Colonic mucosa (tissue), 4 donors: ENCODE results near the gene PCSK5. TPM values are rescaled to one million over a fixed set of nuclear protein-coding genes. Genes with fewer than 3 reads are reported as not detected.

Experiments used
- DNase-seq: peaks from one replicate; pipeline ENCODE4 v3.0.0-alpha.2; 2020
- H3K27ac ChIP-seq: fragments of 200-600 bp; one replicate; pipeline ENCODE4 v1.8.0; 2021
- H3K27me3 ChIP-seq: fragments of 200-600 bp; one replicate; pipeline ENCODE4 v1.8.0; 2021
- H3K36me3 ChIP-seq: fragments of 200-600 bp; one replicate; pipeline ENCODE4 v1.8.0; 2021
- H3K4me1 ChIP-seq: fragments of 200-600 bp; one replicate; pipeline ENCODE4 v1.8.0; 2021; ENCODE audit warnings: mild to moderate bottlenecking
- H3K4me3 ChIP-seq: fragments of 200-600 bp; one replicate; pipeline ENCODE4 v1.8.0; 2021
- H3K9ac ChIP-seq, 2 donors: one replicate each; pipeline ENCODE4 v1.7.0; 2013; ENCODE audit warnings: control low read depth in 2 of 2, low read depth in 2 of 2, low read length in 2 of 2
- H3K9me3 ChIP-seq: fragments of 200-600 bp; one replicate; pipeline ENCODE4 v1.8.0; 2021
- intact Hi-C: fragments of 100-400 bp; cut with DNase I; formaldehyde crosslinking; loops from one replicate; pipeline ENCODE4 v1.14.1; 2022
- total RNA-seq, 2 donors: library from RNA; stranded (reverse); fragmentation: NEBNext Ultra II Directional in 1 of 2; extraction: Animal tissue kit (Norgen Biotek cat#: 25700) in 1 of 2; gene quantifications; one replicate each; pipeline ENCODE4 v1.2.1, GENCODE V29; 2021
- TF ChIP-seq, protein P1 (sequence below): fragments of 200-600 bp; IDR thresholded peaks from one replicate; pipeline ENCODE4 v1.8.0; 2022; ENCODE audit warnings: antibody characterized with exemption, mild to moderate bottlenecking
- donor health status: healthy.
- donor health status: DM: no; HTN: no; CAD: no.
- donor health status: DM: no; HTN: no; CAD: no.

PCSK5 gene
- total RNA-seq, 2 donors from 2014 or later = 36.7 to 55.3 TPM

GRCh38 chr9:76401580-76402354, 511.3 kb downstream of the PCSK5 start:
- Histone ChIP-seq H3K27ac (peak overlapping the region; percentile 18), H3K36me3 (no peaks in the 10 kb centered on the region), H3K27me3 (no peaks in the 10 kb centered on the region), H3K4me3 (no peak overlapping the region), H3K4me1 (no peaks in the 10 kb centered on the region), H3K9me3 (no peaks in the 10 kb centered on the region), H3K9ac (no peak overlapping the region)
- TF ChIP-seq, protein P1, sequence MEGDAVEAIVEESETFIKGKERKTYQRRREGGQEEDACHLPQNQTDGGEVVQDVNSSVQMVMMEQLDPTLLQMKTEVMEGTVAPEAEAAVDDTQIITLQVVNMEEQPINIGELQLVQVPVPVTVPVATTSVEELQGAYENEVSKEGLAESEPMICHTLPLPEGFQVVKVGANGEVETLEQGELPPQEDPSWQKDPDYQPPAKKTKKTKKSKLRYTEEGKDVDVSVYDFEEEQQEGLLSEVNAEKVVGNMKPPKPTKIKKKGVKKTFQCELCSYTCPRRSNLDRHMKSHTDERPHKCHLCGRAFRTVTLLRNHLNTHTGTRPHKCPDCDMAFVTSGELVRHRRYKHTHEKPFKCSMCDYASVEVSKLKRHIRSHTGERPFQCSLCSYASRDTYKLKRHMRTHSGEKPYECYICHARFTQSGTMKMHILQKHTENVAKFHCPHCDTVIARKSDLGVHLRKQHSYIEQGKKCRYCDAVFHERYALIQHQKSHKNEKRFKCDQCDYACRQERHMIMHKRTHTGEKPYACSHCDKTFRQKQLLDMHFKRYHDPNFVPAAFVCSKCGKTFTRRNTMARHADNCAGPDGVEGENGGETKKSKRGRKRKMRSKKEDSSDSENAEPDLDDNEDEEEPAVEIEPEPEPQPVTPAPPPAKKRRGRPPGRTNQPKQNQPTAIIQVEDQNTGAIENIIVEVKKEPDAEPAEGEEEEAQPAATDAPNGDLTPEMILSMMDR = no peak
- peak; percentile 60 for DNase-seq
- intact Hi-C loops = no loop called here

DNA sequence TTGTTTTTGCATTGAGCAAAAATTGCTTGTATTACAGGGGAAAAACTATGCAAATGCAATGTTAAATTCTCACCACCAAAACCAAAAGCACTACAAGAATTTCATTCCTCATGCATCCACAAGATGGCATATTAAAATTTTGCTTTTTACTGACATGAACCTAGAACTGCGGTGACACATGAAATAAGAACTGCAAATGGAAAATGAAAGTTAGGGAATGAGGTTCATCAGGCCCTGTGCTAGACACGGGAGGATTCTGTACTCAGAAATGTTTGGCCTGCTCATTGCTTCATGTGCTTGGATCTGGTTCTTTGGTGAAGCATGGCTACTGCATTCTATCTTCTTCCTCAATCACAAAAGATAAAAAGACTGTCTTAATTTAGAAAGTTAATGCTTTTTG, 512.9 kb downstream of the PCSK5 start:
- TF ChIP-seq, protein P1 = peak; percentile 36
- H3K9me3 ChIP-seq = no peaks in the 10 kb centered on the region
- peak overlapping the region; percentile 39 for H3K27ac ChIP-seq
- H3K27me3 ChIP-seq = no peaks in the 10 kb centered on the region
- no peaks in the 10 kb centered on the region for H3K4me1 ChIP-seq
- no peak for DNase-seq
- H3K36me3 ChIP-seq = no peaks in the 10 kb centered on the region
- peak overlapping the region in 1 of 2 donors; percentile 21 for H3K9ac ChIP-seq
- intact Hi-C loops = no loop called here
- no peak overlapping the region for H3K4me3 ChIP-seq

- Histone ChIP-seq H3K27me3 (no peaks in the 10 kb centered on the region), H3K9me3 (no peaks in the 10 kb centered on the region), H3K4me1 (no peaks in the 10 kb centered on the region), H3K4me3 (no peak overlapping the region), H3K9ac (no peak overlapping the region), H3K36me3 (no peaks in the 10 kb centered on the region), H3K27ac (no peak overlapping the region)
- DNase-seq = no peak
- intact Hi-C loops = no loop called here
- TF ChIP-seq, protein P1 = no peak
These were observed 513.9 kb downstream of the PCSK5 start for GRCh38 chr9:76404401-76404800.

DNA sequence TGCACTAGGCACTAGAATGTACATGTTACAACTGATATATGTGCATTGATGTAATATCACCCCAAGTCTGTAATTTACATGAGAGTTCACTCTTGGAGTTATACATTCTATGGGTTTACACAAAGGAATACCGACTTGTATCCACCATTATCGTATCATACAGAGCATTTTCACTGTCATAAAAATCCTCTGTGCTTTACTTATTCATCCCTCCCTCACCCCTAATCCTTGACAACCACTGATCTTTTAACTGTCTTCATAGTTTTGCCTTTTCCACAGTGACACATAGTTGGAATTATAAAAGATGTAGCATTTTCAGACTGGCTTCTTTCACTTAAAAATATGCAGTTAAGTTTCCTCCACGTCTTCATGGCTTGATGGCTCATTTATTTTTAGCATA, 514.9 kb downstream of the PCSK5 start:
- no peaks in the 10 kb centered on the region for H3K9me3 ChIP-seq
- H3K27me3 ChIP-seq = no peaks in the 10 kb centered on the region
- TF ChIP-seq, protein P1 = no peak
- H3K4me3 ChIP-seq = no peak overlapping the region
- no peaks in the 10 kb centered on the region for H3K4me1 ChIP-seq
- no peak overlapping the region for H3K27ac ChIP-seq
- H3K36me3 ChIP-seq = no peaks in the 10 kb centered on the region
- H3K9ac ChIP-seq = no peak overlapping the region
- no peak for DNase-seq
- intact Hi-C loops = no loop called here

DNA sequence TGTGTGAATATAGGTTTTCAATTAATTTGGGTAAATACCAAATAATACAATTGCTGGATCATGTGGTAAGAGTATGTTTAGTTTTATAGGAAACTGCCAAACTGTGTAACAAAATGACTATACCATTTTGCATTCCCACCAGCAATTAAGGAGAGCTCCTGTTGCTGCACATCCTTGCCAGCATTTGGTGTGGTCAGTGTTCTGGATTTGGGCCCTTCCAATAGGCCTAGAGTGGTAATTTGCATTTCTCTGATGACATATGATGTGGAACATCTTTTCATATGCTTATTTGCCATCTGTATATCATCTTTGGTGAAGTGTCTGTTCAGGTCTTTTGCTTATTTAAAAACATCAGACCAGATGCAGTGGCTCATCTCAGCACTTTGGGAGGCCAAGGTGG, 515.4 kb downstream of the PCSK5 start:
- H3K27me3 ChIP-seq = no peaks in the 10 kb centered on the region
- no peaks in the 10 kb centered on the region for H3K4me1 ChIP-seq
- no peak overlapping the region for H3K27ac ChIP-seq
- TF ChIP-seq, protein P1 = no peak
- DNase-seq = no peak
- H3K9ac ChIP-seq = no peak overlapping the region
- intact Hi-C loops = no loop called here
- no peaks in the 10 kb centered on the region for H3K9me3 ChIP-seq
- H3K36me3 ChIP-seq = no peaks in the 10 kb centered on the region
- H3K4me3 ChIP-seq = no peak overlapping the region
